Stomach (tissue), 9 donors: Measurements from ENCODE around the gene PLEKHM3. TPM values are rescaled to one million over a fixed set of nuclear protein-coding genes. Genes with fewer than 3 reads are reported as not detected.

ENCODE experiments used
- DNase-seq, 2 donors: peaks; one replicate each; pipeline versions ENCODE4 v3.0.0 to v3.0.0-alpha.2; 2013 to 2019
- H3K27ac ChIP-seq, 5 donors: fragments of 200-600 bp in 4 of 5; sonication (generic) in 4 of 5; one replicate each; pipeline ENCODE4 v1.5.1; 2013 to 2019; ENCODE audit warnings: mild to moderate bottlenecking in 1 of 5, moderate library complexity in 1 of 5
- H3K27me3 ChIP-seq, 3 donors: fragments of 200-600 bp; sonication (generic); one replicate each; pipeline ENCODE4 v1.5.1; 2017 to 2019; ENCODE audit warnings: mixed run types in 1 of 3
- H3K36me3 ChIP-seq, 4 donors: fragments of 200-600 bp; sonication (generic); 1 replicate in 3 of 4; 2 replicates in 1 of 4; pipeline ENCODE4 v1.5.1; 2016 to 2019
- H3K4me1 ChIP-seq, 4 donors: fragments of 200-600 bp; sonication (generic); one replicate each; pipeline ENCODE4 v1.5.1; 2016 to 2019
- H3K4me3 ChIP-seq, 4 donors: fragments of 200-600 bp; sonication (generic) in 3 of 4; one replicate each; pipeline ENCODE4 v1.5.1; 2016 to 2019; ENCODE audit warnings: mild to moderate bottlenecking in 1 of 4
- H3K9me3 ChIP-seq, 4 donors: fragments of 200-600 bp; sonication (generic); one replicate each; pipeline ENCODE4 v1.5.1; 2016 to 2019
- EP300 ChIP-seq: sonication (generic); formaldehyde crosslinking; IDR thresholded peaks from one replicate; pipeline ENCODE4 v1.6.1; 2017; ENCODE audit warnings: antibody characterized with exemption
- POLR2A ChIP-seq, 4 donors: fragments of 450-650 bp; IDR thresholded peaks; one replicate each; pipeline ENCODE4 v1.6.1; 2016; ENCODE audit warnings: antibody characterized with exemption in 4 of 4, control low read depth in 2 of 4, mild to moderate bottlenecking in 1 of 4, moderate library complexity in 1 of 4
- POLR2AphosphoS5 ChIP-seq, 3 donors: sonication (generic); formaldehyde crosslinking; IDR thresholded peaks; one replicate each; pipeline ENCODE4 v1.6.1; 2016; ENCODE audit warnings: antibody characterized with exemption in 3 of 3
- WGBS, 5 donors: extraction: QIAGEN DNeasy Blood & Tissue Kit in 3 of 5; methylation state at CpG; one replicate each; pipeline versions ENCODE4 v1.1.5 to v1.1.7; 2013 to 2018; 5-methylcytosine and 5-hydroxymethylcytosine counted together
- intact Hi-C: fragments of 100-400 bp; cut with DNase I; formaldehyde crosslinking; loops from one replicate; pipeline ENCODE4 v1.15.1; 2023; ENCODE audit warnings: low total_unique reads
- polyA plus RNA-seq, 3 donors: library from polyadenylated mRNA; stranded (reverse); fragments of 200-250 nt; gene quantifications; one replicate each; pipeline ENCODE4 v1.2.3, GENCODE V29; 2013
- total RNA-seq, 5 donors: library from RNA; depleted of rRNA; stranded (reverse); fragments of >200 nt; gene quantifications; one replicate each; pipeline versions ENCODE4 v1.1.0 to v1.2.3, GENCODE V29; 2014 to 2016
- TF ChIP-seq, protein P1 (sequence below), 7 experiments: fragments of 450-650 bp in 4 of 7; fragments of 200-600 bp in 3 of 7; sonication (generic) in 3 of 7; IDR thresholded peaks; one replicate each; pipeline ENCODE4 v1.5.1; 2016 to 2019; ENCODE audit warnings: antibody characterized with exemption in 7 of 7, control low read depth in 2 of 7, mild to moderate bottlenecking in 1 of 7
- donor health status: healthy with polysubstance abuse.
- donor health status: Bipolar disorder and iron deficiency.
- donor health status: healthy.

Gene PLEKHM3
- total and polyA plus RNA-seq, 8 donors, result 2.1 to 35.1 (median 5.4) TPM

DNA sequence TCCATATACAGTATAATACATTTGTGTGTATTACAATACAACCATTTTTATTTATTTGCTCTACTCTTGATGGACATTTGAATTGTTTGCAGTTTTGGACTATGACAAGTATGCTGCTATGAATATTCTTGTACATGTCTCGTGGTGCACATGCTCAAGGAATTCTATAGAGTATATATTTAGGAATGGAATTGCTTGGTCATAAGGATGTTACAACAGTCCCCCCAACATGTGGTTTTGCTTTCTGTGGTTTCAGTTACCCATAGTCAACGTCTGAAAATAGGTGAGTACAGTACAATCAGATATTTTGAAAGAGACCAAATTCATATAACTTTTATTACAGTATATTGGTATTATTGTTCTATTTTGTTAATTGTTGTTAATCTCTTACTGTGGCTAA lies 24.1 kb upstream of the PLEKHM3 start:
- DNase-seq, result no peak
- H3K9me3 ChIP-seq, result no peaks in the 10 kb centered on the region
- no peaks in the 10 kb centered on the region for H3K4me1 ChIP-seq
- H3K4me3 ChIP-seq, result no peak overlapping the region
- 53 to 77% (median 72%) methylated on average over 2 of the region's 2 CpGs for WGBS, 5 donors
- H3K36me3 ChIP-seq, result no peaks in the 10 kb centered on the region
- TF ChIP-seq POLR2A (IDR thresholded peaks at IDR 0.05) (no peak), POLR2AphosphoS5 (IDR thresholded peaks at IDR 0.05) (no peak), EP300 (no peak)
- TF ChIP-seq, protein P1, sequence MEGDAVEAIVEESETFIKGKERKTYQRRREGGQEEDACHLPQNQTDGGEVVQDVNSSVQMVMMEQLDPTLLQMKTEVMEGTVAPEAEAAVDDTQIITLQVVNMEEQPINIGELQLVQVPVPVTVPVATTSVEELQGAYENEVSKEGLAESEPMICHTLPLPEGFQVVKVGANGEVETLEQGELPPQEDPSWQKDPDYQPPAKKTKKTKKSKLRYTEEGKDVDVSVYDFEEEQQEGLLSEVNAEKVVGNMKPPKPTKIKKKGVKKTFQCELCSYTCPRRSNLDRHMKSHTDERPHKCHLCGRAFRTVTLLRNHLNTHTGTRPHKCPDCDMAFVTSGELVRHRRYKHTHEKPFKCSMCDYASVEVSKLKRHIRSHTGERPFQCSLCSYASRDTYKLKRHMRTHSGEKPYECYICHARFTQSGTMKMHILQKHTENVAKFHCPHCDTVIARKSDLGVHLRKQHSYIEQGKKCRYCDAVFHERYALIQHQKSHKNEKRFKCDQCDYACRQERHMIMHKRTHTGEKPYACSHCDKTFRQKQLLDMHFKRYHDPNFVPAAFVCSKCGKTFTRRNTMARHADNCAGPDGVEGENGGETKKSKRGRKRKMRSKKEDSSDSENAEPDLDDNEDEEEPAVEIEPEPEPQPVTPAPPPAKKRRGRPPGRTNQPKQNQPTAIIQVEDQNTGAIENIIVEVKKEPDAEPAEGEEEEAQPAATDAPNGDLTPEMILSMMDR (IDR thresholded peaks at IDR 0.05), result no peak
- H3K27me3 ChIP-seq, result no peaks in the 10 kb centered on the region
- intact Hi-C loops, result no loop called here
- no peak overlapping the region for H3K27ac ChIP-seq

DNA sequence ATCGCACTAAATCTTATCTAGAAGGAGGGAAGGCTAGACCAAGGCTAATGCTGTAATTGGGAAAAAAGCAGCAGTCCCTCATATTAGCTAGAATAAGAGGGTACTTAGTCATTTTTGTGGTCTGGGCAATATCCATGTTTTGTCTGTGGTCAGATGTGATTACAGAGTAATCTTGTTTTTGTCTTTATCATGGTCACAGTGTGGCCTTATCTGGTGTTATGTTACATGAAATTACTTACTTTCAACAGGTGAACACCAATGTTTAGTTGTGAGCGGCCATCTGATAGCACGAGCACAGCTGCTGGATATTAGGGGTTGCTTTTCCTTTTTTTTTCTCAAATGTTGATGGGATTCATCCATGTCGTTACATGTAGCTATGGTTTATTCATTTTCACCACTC lies 23.7 kb upstream of the PLEKHM3 start:
- no peaks in the 10 kb centered on the region for H3K36me3 ChIP-seq
- DNase-seq, result no peak
- H3K27me3 ChIP-seq, result no peaks in the 10 kb centered on the region
- 50 to 73% (median 60%) methylated on average over 4 of the region's 4 CpGs for WGBS, 5 donors
- intact Hi-C loops, result no loop called here
- TF ChIP-seq POLR2AphosphoS5 (IDR thresholded peaks at IDR 0.05) (no peak), EP300 (no peak), POLR2A (IDR thresholded peaks at IDR 0.05) (no peak)
- TF ChIP-seq, protein P1 (IDR thresholded peaks at IDR 0.05), result no peak
- H3K27ac ChIP-seq, result no peak overlapping the region
- H3K4me3 ChIP-seq, result no peak overlapping the region
- H3K4me1 ChIP-seq, result no peaks in the 10 kb centered on the region
- no peaks in the 10 kb centered on the region for H3K9me3 ChIP-seq

DNA sequence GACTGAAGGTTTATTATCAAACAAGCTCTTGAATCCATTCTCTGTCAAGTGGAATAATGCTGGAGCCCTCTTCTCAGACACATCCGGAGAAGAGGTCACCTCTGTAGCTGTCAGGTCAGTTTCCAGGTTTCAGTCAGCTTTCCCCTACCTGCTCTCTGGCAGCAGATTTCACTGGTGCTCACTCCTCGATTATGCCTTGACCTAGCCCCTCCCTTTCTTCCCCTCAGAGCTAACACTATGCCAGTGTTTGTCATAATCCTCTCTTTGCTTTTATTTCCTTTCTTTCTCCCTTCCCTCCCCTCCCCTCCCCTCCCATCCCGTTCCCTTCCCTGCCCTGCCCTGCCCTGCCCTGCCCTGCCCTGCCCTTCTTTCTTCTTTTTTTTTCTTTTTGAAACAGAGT lies 22.5 kb upstream of the PLEKHM3 start:
- Histone ChIP-seq H3K27me3 (no peaks in the 10 kb centered on the region), H3K9me3 (no peaks in the 10 kb centered on the region), H3K4me3 (no peak overlapping the region), H3K36me3 (no peaks in the 10 kb centered on the region), H3K27ac (no peak overlapping the region), H3K4me1 (no peaks in the 10 kb centered on the region)
- DNase-seq, result peak in 1 of 2 donors; percentile 7
- 15 to 40% (median 30%) methylated on average over 3 of the region's 3 CpGs for WGBS, 5 donors
- intact Hi-C loops, result no loop called here
- TF ChIP-seq, protein P1 (IDR thresholded peaks at IDR 0.05), result no peak
- TF ChIP-seq POLR2AphosphoS5 (IDR thresholded peaks at IDR 0.05) (no peak), EP300 (no peak), POLR2A (IDR thresholded peaks at IDR 0.05) (no peak)

DNA sequence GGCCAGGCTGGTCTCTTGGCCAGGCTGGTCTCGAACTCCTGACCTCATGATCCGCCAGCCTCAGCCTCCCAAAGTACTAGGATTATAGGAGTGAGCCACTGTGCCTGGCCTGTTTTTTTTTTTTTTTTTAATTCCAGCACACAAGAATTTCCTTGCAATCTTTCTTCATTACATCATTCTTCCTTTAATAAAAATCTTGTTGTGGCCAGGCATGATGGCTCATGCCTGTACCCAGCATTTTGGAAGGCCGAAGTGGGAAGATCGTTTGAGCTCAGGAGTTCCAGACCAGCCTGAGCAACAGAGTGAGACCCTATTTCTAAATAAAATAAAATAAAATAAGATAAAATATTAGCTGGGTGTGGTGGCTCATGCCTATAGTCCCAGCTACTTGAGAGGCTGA lies 21.4 kb upstream of the PLEKHM3 start:
- Histone ChIP-seq H3K4me3 (no peak overlapping the region), H3K27ac (no peak overlapping the region), H3K9me3 (no peaks in the 10 kb centered on the region), H3K36me3 (no peaks in the 10 kb centered on the region), H3K27me3 (no peaks in the 10 kb centered on the region), H3K4me1 (no peaks in the 10 kb centered on the region)
- 88 to 98% (median 94%) methylated on average over 4 of the region's 4 CpGs for WGBS, 5 donors
- intact Hi-C loops, result no loop called here
- TF ChIP-seq POLR2AphosphoS5 (IDR thresholded peaks at IDR 0.05) (no peak), EP300 (no peak), POLR2A (IDR thresholded peaks at IDR 0.05) (no peak)
- TF ChIP-seq, protein P1 (IDR thresholded peaks at IDR 0.05), result no peak
- DNase-seq, result no peak
